Osteoblast (primary cell): ENCODE measurements around the gene HEMGN. TPM values are rescaled to one million over a fixed set of nuclear protein-coding genes. Genes with fewer than 3 reads are reported as not detected.
A peak's percentile ranks its signal among the peaks of the same experiment; 100 is the strongest.

Source experiments
- DNase-seq: peaks from one replicate; pipeline ENCODE4 v3.0.0; 2011; ENCODE audit warnings: low spot score, mixed read lengths; ENCODE audit not compliant: insufficient read length; ENCODE audit errors: missing footprints
- H2AFZ ChIP-seq: 2 replicates; pipeline ENCODE4 v1.6.0; 2011; ENCODE audit warnings: mild to moderate bottlenecking, low read length
- H3K27ac ChIP-seq: 2 replicates; pipeline ENCODE4 v1.5.1; 2011; ENCODE audit warnings: mild to moderate bottlenecking, low read depth, low read length, moderate library complexity
- H3K27me3 ChIP-seq: 2 replicates; pipeline ENCODE4 v1.6.0; 2012; ENCODE audit warnings: mild to moderate bottlenecking, control low read depth, inconsistent platforms, low read length, moderate library complexity; ENCODE audit not compliant: insufficient read depth
- H3K36me3 ChIP-seq: 2 replicates; pipeline ENCODE4 v1.5.1; 2011; ENCODE audit warnings: mild to moderate bottlenecking, low read length, control low read depth, moderate library complexity; ENCODE audit not compliant: insufficient read depth
- H3K4me1 ChIP-seq: 2 replicates; pipeline ENCODE4 v1.5.1; 2011; ENCODE audit warnings: mild to moderate bottlenecking, low read length, control low read depth, moderate library complexity; ENCODE audit not compliant: insufficient read depth
- H3K4me2 ChIP-seq: 2 replicates; pipeline ENCODE4 v1.6.0; 2011; ENCODE audit warnings: mild to moderate bottlenecking, low read length; ENCODE audit not compliant: insufficient read depth
- H3K4me3 ChIP-seq: fragments of 200-600 bp; sonication (generic); 3 replicates; pipeline ENCODE4 v1.5.1; 2012; ENCODE audit warnings: mild to moderate bottlenecking, low read length, inconsistent platforms; ENCODE audit not compliant: insufficient read depth
- H3K79me2 ChIP-seq: 2 replicates; pipeline ENCODE4 v1.6.0; 2012; ENCODE audit warnings: mild to moderate bottlenecking, low read length, control low read depth, inconsistent platforms; ENCODE audit not compliant: insufficient read depth
- H3K9me3 ChIP-seq: 2 replicates; pipeline ENCODE4 v1.5.1; 2011; ENCODE audit warnings: low read depth, low read length, control low read depth
- H4K20me1 ChIP-seq: 2 replicates; pipeline ENCODE4 v1.6.0; 2012; ENCODE audit warnings: mild to moderate bottlenecking, low read length, control low read depth; ENCODE audit not compliant: insufficient read depth
- CTCF ChIP-seq: IDR thresholded peaks from 2 replicates; pipeline ENCODE4 v1.5.1; 2011; ENCODE audit warnings: mild to moderate bottlenecking, low read depth, low read length, moderate library complexity; ENCODE audit errors: extremely low read depth
- total RNA-seq: library from RNA; depleted of rRNA; stranded (reverse); fragments of >200 nt; gene quantifications from 2 replicates; pipeline ENCODE4 v1.2.3, GENCODE V29; 2012

HEMGN gene
- total RNA-seq, 1 donor = not detected

GRCh38 chr9:97900103-97900737 is 37.8 kb downstream of the HEMGN start:
- H3K27me3 ChIP-seq = no peaks in the 10 kb centered on the region
- DNase-seq = no peak
- no peaks in the 10 kb centered on the region for H4K20me1 ChIP-seq
- peak overlapping the region; percentile 6 for H3K4me3 ChIP-seq
- no peaks in the 10 kb centered on the region for H3K9me3 ChIP-seq
- no peak overlapping the region for H2AFZ ChIP-seq
- H3K36me3 ChIP-seq = no peaks in the 10 kb centered on the region
- H3K79me2 ChIP-seq = peaks cover 3% of the 10 kb centered on the region
- H3K4me2 ChIP-seq = peak overlapping the region; percentile 61
- no peak for TF ChIP-seq CTCF
- peak overlapping the region; percentile 74 for H3K27ac ChIP-seq
- peaks cover 12% of the 10 kb centered on the region for H3K4me1 ChIP-seq

GRCh38 chr9:97895695-97896332 is 42.2 kb downstream of the HEMGN start:
- Histone ChIP-seq H3K9me3 (peaks cover 4% of the 10 kb centered on the region), H3K4me3 (no peak overlapping the region), H3K27me3 (no peaks in the 10 kb centered on the region), H3K4me2 (no peak overlapping the region), H2AFZ (no peak overlapping the region), H3K79me2 (no peaks in the 10 kb centered on the region), H3K27ac (no peak overlapping the region), H3K4me1 (peaks cover 11% of the 10 kb centered on the region), H4K20me1 (no peaks in the 10 kb centered on the region), H3K36me3 (no peaks in the 10 kb centered on the region)
- DNase-seq = no peak
- peak; percentile 43 for TF ChIP-seq CTCF

DNA sequence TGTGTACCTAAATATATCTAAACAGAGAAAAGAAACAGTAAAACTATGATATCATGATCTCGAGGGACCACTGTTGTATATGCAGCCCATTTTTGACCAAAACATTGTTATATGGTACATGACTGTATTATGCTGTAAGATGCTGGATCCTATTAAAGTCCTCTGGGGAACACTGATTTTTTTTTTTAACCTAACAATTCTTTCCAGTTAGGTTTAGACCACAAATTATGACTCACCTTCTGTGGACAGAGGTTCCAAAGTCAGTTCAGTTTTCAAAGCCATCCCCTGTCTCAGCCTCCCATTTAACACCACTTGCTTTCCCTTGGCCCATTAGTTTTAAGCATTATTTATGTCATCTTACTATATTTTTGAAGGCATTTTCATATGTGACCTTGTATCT is 42.8 kb downstream of the HEMGN start:
- H2AFZ ChIP-seq = no peak overlapping the region
- no peaks in the 10 kb centered on the region for H3K36me3 ChIP-seq
- peaks cover 5% of the 10 kb centered on the region for H3K4me1 ChIP-seq
- H3K9me3 ChIP-seq = peaks cover 4% of the 10 kb centered on the region
- no peaks in the 10 kb centered on the region for H3K79me2 ChIP-seq
- H3K27me3 ChIP-seq = no peaks in the 10 kb centered on the region
- H4K20me1 ChIP-seq = no peaks in the 10 kb centered on the region
- no peak for DNase-seq
- TF ChIP-seq CTCF = no peak
- no peak overlapping the region for H3K27ac ChIP-seq
- H3K4me2 ChIP-seq = no peak overlapping the region
- no peak overlapping the region for H3K4me3 ChIP-seq

DNA sequence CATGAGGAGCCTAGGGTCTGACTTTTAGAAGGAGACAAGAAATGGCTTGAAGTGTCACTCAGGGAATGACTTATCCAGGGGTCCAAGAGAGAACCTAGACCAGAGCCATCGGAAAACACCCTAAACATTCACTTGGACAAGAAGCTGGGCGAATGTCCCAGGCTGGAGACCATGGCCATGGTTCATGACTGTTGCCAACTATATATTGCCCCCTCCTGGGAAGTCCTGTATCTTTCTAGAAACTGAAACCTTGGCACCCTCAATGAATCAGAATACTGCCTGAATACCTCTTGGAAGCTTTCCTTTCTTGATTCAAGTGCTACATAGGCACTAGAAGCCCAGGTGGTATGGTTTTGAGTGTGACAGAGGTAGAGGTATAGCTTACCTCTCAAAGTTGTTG is 45.6 kb downstream of the HEMGN start:
- Histone ChIP-seq H3K36me3 (no peaks in the 10 kb centered on the region), H3K27ac (no peak overlapping the region), H3K4me3 (no peak overlapping the region), H3K9me3 (peaks cover 4% of the 10 kb centered on the region), H3K4me1 (no peaks in the 10 kb centered on the region), H3K79me2 (no peaks in the 10 kb centered on the region), H3K27me3 (peaks cover 19% of the 10 kb centered on the region), H4K20me1 (no peaks in the 10 kb centered on the region), H2AFZ (no peak overlapping the region), H3K4me2 (no peak overlapping the region)
- no peak for TF ChIP-seq CTCF
- DNase-seq = no peak
